Activated T-helper 2 cell treated with anti-CD3 and anti-CD28 coated beads, Interferon-gamma antibody, Interleukin-2, Interleukin-4, amounts not matched to agents 10 μg/mL and 5 μg/mL and 100 μg/mL, durations not matched to agents 14 hours and 24 hours and 36 hours (primary cell): Measurements from ENCODE around the gene PDE6C. TPM values are rescaled to one million over a fixed set of nuclear protein-coding genes. Genes with fewer than 3 reads are reported as not detected.

ENCODE experiments used
- DNase-seq: peaks from one replicate; pipeline ENCODE4 v3.0.0; 2021; ENCODE audit warnings: low spot score
- H3K27ac Mint-ChIP-seq: one replicate; pipeline ENCODE4 v1.8.0; 2021; ENCODE audit warnings: mixed read lengths
- H3K27me3 Mint-ChIP-seq: one replicate; pipeline ENCODE4 v1.8.0; 2021; ENCODE audit warnings: low read depth, mixed read lengths
- H3K36me3 Mint-ChIP-seq: one replicate; pipeline ENCODE4 v1.8.0; 2021; ENCODE audit warnings: low read depth, mixed read lengths
- H3K4me1 Mint-ChIP-seq: one replicate; pipeline ENCODE4 v1.8.0; 2021; ENCODE audit warnings: low read depth, mixed read lengths
- H3K4me3 Mint-ChIP-seq: one replicate; pipeline ENCODE4 v1.8.0; 2021; ENCODE audit warnings: low read depth, mild to moderate bottlenecking, moderate library complexity, mixed read lengths
- H3K9me3 Mint-ChIP-seq: one replicate; pipeline ENCODE4 v1.8.0; 2021; ENCODE audit warnings: mixed read lengths
- intact Hi-C: fragments of 100-400 bp; cut with micrococcal nuclease; formaldehyde crosslinking; loops from one replicate; pipeline ENCODE4 v1.15.1; 2023
- total RNA-seq: library from RNA; stranded (reverse); gene quantifications from 2 replicates; pipeline ENCODE4 v1.2.3, GENCODE V29; 2022

The PDE6C gene
- total RNA-seq, 1 donor from 2014 or later, result not detected

DNA sequence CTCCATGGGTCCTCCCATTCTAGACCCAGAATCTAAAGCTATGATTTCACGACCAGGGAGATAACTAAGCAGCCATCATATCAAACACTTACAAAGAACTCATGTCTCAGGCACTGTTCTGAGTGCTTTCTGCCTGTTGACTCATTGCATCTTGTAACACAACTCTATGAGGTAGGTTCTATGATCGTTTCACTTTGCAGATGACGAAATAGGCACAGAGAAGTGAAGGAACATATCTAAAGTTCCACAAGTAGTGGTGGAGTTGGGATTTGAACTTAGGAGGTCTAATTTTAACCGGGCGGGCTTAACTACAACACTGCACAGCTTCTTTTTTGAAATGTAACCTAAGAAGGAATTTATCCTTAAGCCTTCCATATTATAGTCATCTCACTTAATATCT is 14.2 kb upstream of the PDE6C start:
- no peak for DNase-seq
- Mint-ChIP-seq H3K4me3 (no peak overlapping the region), H3K9me3 (no peaks in the 10 kb centered on the region), H3K4me1 (no peaks in the 10 kb centered on the region), H3K27me3 (peaks cover 41% of the 10 kb centered on the region), H3K36me3 (no peaks in the 10 kb centered on the region), H3K27ac (no peak overlapping the region)
- intact Hi-C loops, result no loop called here

DNA sequence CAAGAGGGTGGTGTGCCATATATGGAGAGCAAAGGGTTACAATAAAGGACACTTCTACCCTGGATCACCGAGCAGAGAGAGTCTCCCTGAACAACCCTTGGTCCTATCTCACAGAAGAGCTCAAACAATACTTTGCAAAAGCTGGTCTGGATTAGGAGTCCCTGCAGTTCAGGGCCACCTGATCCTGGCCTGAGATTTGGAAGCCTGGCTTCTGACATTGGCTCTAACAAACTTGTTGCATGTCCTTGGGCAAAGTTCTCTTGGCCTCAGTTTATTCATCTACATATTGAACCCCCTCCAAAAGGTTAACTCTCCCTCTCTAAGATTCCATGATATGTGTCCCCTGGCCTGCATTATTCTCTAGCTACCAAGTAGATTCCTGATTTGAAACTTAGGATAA is 13.0 kb upstream of the PDE6C start:
- H3K27ac Mint-ChIP-seq, result no peak overlapping the region
- no peaks in the 10 kb centered on the region for H3K9me3 Mint-ChIP-seq
- peaks cover 46% of the 10 kb centered on the region for H3K27me3 Mint-ChIP-seq
- H3K36me3 Mint-ChIP-seq, result no peaks in the 10 kb centered on the region
- intact Hi-C loops, result no loop called here
- no peak for DNase-seq
- H3K4me1 Mint-ChIP-seq, result no peaks in the 10 kb centered on the region
- H3K4me3 Mint-ChIP-seq, result no peak overlapping the region

DNA sequence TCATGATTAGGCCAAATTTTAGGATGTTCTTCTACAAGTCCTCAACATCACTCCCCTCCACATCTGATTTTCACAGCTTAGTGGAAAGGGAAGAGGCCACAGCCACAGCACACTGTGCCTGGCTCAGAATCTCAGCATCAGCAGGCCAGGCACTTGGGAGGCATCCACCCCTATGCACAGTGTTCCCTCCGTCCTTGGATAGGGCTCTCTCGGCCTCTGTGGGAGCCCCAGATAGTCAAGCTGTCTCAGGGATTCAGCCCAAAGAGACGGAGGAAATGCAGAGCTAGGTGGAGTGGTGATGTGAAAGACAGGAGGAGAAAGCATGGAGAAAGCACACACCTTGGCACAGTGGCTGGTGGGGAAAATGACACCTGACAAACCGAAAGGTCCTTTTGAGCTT is 12.6 kb upstream of the PDE6C start:
- no peaks in the 10 kb centered on the region for H3K9me3 Mint-ChIP-seq
- intact Hi-C loops, result no loop called here
- DNase-seq, result no peak
- H3K27ac Mint-ChIP-seq, result no peak overlapping the region
- no peaks in the 10 kb centered on the region for H3K4me1 Mint-ChIP-seq
- H3K27me3 Mint-ChIP-seq, result peaks cover 46% of the 10 kb centered on the region
- H3K4me3 Mint-ChIP-seq, result no peak overlapping the region
- H3K36me3 Mint-ChIP-seq, result no peaks in the 10 kb centered on the region

DNA sequence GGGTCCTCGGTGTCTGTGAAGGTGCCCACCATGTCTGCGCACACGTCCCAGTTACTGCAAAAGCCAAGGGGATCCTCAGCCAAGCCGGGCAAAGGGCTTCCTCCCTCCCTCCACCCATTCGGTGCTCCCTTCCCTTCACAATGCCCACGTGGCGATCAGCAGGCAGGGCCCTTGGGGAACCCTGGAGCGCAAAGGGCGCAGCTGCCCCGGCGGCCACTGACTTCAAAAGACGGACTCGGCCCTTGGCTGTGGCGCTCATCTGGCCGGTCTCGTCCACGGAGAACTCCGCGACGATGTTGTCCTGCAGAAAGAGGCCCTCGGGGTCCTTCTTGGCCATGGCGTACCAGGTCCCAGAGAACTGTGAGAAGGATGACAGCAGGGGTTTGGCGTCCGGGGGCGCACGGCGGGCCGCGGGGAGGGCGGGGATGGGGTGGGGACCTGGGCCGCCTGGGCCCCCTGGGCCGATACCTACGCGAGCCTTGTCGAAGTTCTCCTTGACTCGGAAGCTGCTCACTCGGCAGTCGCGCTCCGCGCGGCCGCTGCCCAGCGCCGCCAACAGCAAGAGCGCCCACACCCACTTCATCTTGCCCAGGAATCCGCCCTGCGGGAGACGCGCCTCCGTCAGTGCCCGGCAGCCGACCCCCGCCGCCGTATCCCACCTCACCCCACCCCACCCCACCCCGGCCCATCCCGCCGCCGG is 11.7 kb upstream of the PDE6C start:
- Mint-ChIP-seq H3K36me3 (no peaks in the 10 kb centered on the region), H3K4me1 (no peaks in the 10 kb centered on the region), H3K9me3 (no peaks in the 10 kb centered on the region), H3K27ac (no peak overlapping the region), H3K4me3 (no peak overlapping the region), H3K27me3 (peaks cover 46% of the 10 kb centered on the region)
- intact Hi-C loops, result no loop called here
- DNase-seq, result no peak

DNA sequence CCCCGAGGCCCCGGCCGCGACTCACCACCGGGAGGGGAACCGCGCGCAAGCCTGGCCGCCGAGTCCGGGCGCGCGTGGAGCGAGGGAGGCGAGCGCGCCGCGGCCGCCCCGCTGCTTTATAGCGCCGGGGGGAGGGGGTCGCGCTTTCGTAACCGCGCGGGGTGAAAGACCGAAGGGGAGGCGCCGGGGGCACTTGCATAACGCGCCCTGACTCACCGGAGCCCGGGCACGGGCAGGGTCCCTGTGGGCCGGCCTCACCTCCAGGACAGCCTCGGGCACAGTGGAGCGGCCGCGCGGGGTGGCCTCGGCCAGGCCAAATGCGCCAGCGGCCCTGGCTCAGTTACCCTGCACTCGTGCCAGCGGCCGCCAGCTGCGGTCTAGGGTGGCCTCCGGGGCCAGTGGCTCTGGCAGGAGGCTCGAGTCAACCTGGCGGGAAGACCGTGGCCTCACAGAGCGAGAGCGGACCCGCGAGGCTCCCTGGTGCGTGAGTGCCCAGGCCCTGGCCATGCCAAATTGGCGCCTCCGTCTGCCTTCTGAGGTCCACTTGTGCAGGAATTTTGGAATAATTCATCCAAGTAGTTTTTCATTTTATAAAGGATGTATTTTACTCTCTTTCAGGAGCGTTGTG is 11.1 kb upstream of the PDE6C start, which contains the start of gene RBP4:
RBP4 (minus strand) TSS at position 90 of the 628 bp plus-strand sequence. CDS start 207 bp downstream, outside the sequence.
- no peak within 1 kb of the TSS for H3K27ac Mint-ChIP-seq
- H3K4me1 Mint-ChIP-seq, result no peaks in the 10 kb centered on the region
- H3K27me3 Mint-ChIP-seq, result peaks cover 50% of the 10 kb centered on the region
- H3K9me3 Mint-ChIP-seq, result no peaks in the 10 kb centered on the region
- intact Hi-C loops, result no loop called here
- DNase-seq, result no peak
- no peaks in the 10 kb centered on the region for H3K36me3 Mint-ChIP-seq
- no peak within 1 kb of the TSS for H3K4me3 Mint-ChIP-seq

DNA sequence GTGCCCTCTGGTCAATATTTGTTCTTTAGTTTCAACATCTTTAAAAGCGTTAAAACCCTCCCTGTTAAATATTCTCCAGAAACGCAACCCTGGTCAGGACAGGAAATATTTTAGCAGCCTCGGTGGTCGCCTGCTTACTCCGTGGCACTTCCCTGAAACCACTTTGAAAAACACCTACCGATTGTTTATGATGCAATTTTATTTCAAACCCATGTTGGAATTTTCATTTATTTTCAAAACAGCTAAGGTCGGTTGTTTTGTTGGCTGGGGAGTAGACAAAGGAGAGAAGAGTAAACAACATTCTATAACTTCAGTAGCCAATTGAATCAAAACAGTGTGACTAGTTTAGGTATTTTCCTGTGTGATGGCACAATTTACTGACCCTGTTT is 10.6 kb upstream of the PDE6C start:
- no peaks in the 10 kb centered on the region for H3K4me1 Mint-ChIP-seq
- peaks cover 51% of the 10 kb centered on the region for H3K27me3 Mint-ChIP-seq
- H3K27ac Mint-ChIP-seq, result no peak overlapping the region
- H3K36me3 Mint-ChIP-seq, result no peaks in the 10 kb centered on the region
- intact Hi-C loops, result no loop called here
- H3K9me3 Mint-ChIP-seq, result no peaks in the 10 kb centered on the region
- no peak overlapping the region for H3K4me3 Mint-ChIP-seq
- DNase-seq, result no peak

DNA sequence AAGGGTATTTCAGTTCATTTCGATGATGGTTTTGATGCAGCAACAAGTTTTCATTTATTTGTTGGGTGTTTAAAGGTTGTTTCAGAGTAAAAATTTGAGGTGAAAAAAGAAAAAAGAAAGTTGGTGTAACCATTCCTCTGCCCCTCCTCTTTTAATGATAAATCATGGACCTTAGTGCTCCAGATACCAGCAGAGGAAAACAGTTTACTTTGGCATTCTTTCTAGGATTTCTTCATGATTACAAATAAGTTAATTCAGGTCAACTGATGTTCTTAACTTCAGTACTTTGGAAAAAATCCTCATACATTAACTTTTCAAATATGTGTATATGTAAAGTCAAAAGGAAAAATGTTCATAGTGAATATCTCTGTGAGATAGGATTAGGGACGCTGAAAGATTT is 9.3 kb upstream of the PDE6C start:
- Mint-ChIP-seq H3K36me3 (no peaks in the 10 kb centered on the region), H3K4me3 (no peak overlapping the region), H3K27ac (no peak overlapping the region), H3K9me3 (no peaks in the 10 kb centered on the region), H3K4me1 (no peaks in the 10 kb centered on the region), H3K27me3 (peaks cover 46% of the 10 kb centered on the region)
- no peak for DNase-seq
- intact Hi-C loops, result no loop called here

DNA sequence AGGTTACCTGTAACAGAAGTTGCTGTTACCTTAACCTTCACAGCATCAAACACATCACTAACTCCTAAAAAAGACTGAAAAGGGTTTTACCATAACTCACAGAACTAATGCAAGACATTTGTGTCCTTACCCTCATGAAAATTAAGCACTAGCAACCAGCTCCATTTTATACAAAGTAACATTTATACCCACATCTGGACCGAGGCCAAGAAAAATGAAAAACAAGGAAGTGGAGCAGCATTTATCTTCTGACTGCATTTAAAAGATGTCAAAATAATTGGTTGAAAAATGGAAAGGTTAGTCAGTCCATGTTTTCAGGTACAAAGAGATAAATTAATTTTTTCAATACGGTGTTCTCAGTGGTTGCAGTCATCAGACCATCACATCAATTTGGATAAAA is 8.2 kb upstream of the PDE6C start:
- peaks cover 47% of the 10 kb centered on the region for H3K27me3 Mint-ChIP-seq
- H3K27ac Mint-ChIP-seq, result no peak overlapping the region
- H3K4me3 Mint-ChIP-seq, result no peak overlapping the region
- intact Hi-C loops, result no loop called here
- H3K36me3 Mint-ChIP-seq, result no peaks in the 10 kb centered on the region
- H3K4me1 Mint-ChIP-seq, result no peaks in the 10 kb centered on the region
- H3K9me3 Mint-ChIP-seq, result no peaks in the 10 kb centered on the region
- DNase-seq, result no peak

DNA sequence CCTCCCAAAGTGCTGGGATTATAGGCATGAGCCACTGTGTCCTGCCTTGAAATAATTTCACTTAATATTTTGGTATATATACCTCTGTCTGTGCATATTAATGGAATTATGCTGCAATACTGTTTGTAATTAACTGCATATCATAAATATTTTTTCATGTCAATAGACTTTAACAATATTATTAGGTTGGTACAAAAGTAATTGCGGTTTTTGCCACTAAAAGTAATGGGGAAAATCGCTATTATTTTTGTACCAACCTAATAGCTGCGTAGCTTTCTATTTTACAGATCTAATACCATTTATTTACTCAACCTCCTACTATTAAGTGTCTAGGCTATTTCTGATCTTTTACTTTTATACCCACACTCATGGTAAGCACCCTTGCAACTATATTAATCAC is 3.9 kb upstream of the PDE6C start:
- Mint-ChIP-seq H3K4me1 (no peaks in the 10 kb centered on the region), H3K36me3 (no peaks in the 10 kb centered on the region), H3K9me3 (no peaks in the 10 kb centered on the region), H3K4me3 (no peak overlapping the region), H3K27ac (no peak overlapping the region), H3K27me3 (peaks cover 16% of the 10 kb centered on the region)
- intact Hi-C loops, result no loop called here
- no peak for DNase-seq

- no peaks in the 10 kb centered on the region for H3K9me3 Mint-ChIP-seq
- H3K27me3 Mint-ChIP-seq, result peaks cover 6% of the 10 kb centered on the region
- no peaks in the 10 kb centered on the region for H3K4me1 Mint-ChIP-seq
- intact Hi-C loops, result no loop called here
- no peak overlapping the region for H3K27ac Mint-ChIP-seq
- no peak overlapping the region for H3K4me3 Mint-ChIP-seq
- no peak for DNase-seq
- H3K36me3 Mint-ChIP-seq, result no peaks in the 10 kb centered on the region
Observed at GRCh38 chr10:93613126-93613525, 789 bp downstream of the PDE6C start.

DNA sequence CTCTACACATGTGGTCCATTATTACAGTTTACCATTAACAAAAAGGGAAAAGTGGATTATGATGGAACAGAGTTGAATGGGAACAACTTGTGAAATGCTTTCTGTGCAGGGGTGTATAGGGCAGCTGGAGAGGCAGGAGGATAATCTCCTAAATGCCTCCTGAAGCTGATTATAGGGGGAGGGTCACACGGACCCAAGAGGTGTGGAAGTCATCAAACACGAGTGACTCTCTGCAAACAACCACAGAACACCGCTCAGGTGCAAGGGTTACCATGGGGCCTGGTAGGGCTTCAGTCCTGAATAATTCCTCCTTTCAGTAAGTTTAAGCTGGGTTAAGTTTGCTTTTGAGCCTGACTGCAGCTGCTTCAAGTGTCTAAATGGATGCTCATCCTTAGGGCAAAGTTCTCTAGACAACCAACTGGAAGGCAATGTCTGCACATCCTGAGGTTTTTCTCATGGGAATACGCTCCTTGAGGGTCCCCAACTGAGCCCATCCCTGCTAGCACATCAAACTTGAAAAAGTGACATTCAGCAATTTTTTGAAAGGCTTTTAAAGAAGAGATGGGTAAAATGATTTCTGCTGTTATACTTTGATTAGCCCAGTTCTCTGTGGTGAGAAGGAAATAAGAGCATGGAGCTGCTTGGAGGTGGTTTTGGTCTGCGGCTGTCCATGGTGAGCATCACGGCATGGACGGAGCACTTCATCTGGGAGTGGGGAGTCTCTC is 1.9 kb downstream of the PDE6C start:
- no peaks in the 10 kb centered on the region for H3K9me3 Mint-ChIP-seq
- no peak overlapping the region for H3K4me3 Mint-ChIP-seq
- intact Hi-C loops, result no loop called here
- peaks cover 1% of the 10 kb centered on the region for H3K27me3 Mint-ChIP-seq
- no peaks in the 10 kb centered on the region for H3K36me3 Mint-ChIP-seq
- no peak for DNase-seq
- H3K27ac Mint-ChIP-seq, result no peak overlapping the region
- H3K4me1 Mint-ChIP-seq, result no peaks in the 10 kb centered on the region

DNA sequence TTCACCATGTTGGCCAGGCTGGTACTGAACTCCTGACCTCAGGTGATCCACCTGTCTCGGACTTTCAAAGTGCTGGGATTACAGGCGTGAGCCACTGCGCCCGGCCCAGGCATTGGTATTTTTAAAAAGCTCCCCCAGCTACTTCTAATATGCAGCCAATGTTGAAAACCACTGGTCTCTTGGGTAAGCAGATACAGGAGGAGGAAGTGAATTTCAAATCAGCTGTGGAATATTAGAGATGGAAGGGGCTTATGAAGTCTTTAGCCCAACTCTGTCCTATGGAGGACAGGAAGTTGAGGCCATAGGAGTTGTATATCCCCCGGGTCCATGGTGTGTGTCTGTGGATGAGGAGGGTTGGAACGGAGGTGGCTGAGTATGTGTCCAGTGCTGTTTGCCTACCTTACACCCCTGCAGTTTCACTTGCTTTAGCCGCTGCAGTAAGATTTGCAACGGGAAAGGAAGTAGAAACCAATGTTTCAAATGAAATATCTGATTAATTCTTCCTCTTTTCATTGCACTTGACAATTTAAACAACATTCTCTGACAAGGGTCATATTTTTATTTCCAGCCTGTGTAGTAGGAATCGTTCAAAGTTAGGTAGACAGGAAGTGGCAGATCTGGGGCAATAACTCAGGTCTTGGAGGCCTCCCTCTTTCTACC is 3.4 kb downstream of the PDE6C start:
- Mint-ChIP-seq H3K4me3 (no peak overlapping the region), H3K36me3 (no peaks in the 10 kb centered on the region), H3K9me3 (no peaks in the 10 kb centered on the region), H3K4me1 (no peaks in the 10 kb centered on the region), H3K27me3 (peaks cover 3% of the 10 kb centered on the region), H3K27ac (no peak overlapping the region)
- no peak for DNase-seq
- intact Hi-C loops, result no loop called here

DNA sequence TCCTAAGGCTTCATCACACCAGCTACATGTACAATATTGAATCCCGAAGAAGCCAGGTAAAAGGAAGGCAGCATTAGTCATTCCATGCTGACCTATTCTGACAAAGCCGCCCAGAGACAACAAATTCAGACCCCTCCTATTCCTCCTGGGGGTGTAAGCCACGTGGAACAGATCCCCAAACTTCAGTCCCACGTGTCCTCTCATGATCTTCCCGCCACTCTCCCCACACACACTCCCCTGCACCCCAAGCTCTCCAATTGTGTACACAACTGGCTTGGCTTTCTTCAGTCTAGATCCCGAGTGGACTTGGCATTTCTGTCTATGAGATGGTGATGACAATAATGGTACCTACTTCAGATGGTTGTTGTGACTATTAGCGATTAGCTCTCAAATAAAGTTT is 8.6 kb downstream of the PDE6C start:
- intact Hi-C loops, result no loop called here

More for the DNA sequence above, 8.6 kb downstream of the PDE6C start:
- no peak for DNase-seq
- no peaks in the 10 kb centered on the region for H3K9me3 Mint-ChIP-seq
- no peaks in the 10 kb centered on the region for H3K36me3 Mint-ChIP-seq
- peaks cover 13% of the 10 kb centered on the region for H3K27me3 Mint-ChIP-seq
- H3K4me3 Mint-ChIP-seq, result no peak overlapping the region
- no peaks in the 10 kb centered on the region for H3K4me1 Mint-ChIP-seq
- H3K27ac Mint-ChIP-seq, result no peak overlapping the region
